Muscle of back (tissue), 11 donors: ENCODE measurements around the gene ESPN. TPM values are rescaled to one million over a fixed set of nuclear protein-coding genes. Genes with fewer than 3 reads are reported as not detected.
A peak's percentile ranks its signal among the peaks of the same experiment; 100 is the strongest.

Experiments
- DNase-seq, 3 donors: peaks; one replicate each; pipeline versions ENCODE4 v3.0.0 to v3.0.0-alpha.2; 2013
- polyA plus RNA-seq, 10 donors: library from polyadenylated mRNA; unstranded; fragments of 120-200 nt; gene quantifications; one replicate each; pipeline ENCODE4 v1.2.1, GENCODE V29; 2013; ENCODE audit not compliant: insufficient read length in 10 of 10

ESPN gene
- polyA plus RNA-seq, 10 donors: 0.35 to 5.0 (median 1.3) TPM

- peak in 1 of 3 donors; percentile 69 for DNase-seq
These were observed 72.8 kb downstream of the ESPN start for GRCh38 chr1:6497215-6497866.

- no peak for DNase-seq
These were observed 73.4 kb downstream of the ESPN start for GRCh38 chr1:6497867-6498575.

GRCh38 chr1:6498576-6499111 lies 74.1 kb downstream of the ESPN start:
- no peak for DNase-seq

- no peak for DNase-seq
These were observed 74.7 kb downstream of the ESPN start for GRCh38 chr1:6499296-6499695.

- DNase-seq: no peak
These were observed 76.1 kb downstream of the ESPN start for GRCh38 chr1:6500544-6501278.

- DNase-seq: no peak
These were observed 76.8 kb downstream of the ESPN start for GRCh38 chr1:6501279-6501813.

GRCh38 chr1:6502000-6502891 lies 77.7 kb downstream of the ESPN start:
- peak; percentile 75 to 85 (median 78) for DNase-seq

GRCh38 chr1:6503884-6504602 lies 79.5 kb downstream of the ESPN start:
- DNase-seq: no peak

GRCh38 chr1:6504887-6505286 lies 80.3 kb downstream of the ESPN start:
- DNase-seq: no peak

GRCh38 chr1:6505367-6506209 lies 81.0 kb downstream of the ESPN start:
- DNase-seq: no peak

GRCh38 chr1:6506210-6507036 lies 81.8 kb downstream of the ESPN start:
- DNase-seq: no peak

GRCh38 chr1:6507037-6507428 lies 82.5 kb downstream of the ESPN start:
- DNase-seq: no peak

GRCh38 chr1:6507461-6507911 lies 82.9 kb downstream of the ESPN start:
- DNase-seq: no peak

GRCh38 chr1:6508154-6508815 lies 83.7 kb downstream of the ESPN start:
- no peak for DNase-seq

- no peak for DNase-seq
These were observed 84.2 kb downstream of the ESPN start for GRCh38 chr1:6508816-6509189.

GRCh38 chr1:6509220-6509918 lies 84.8 kb downstream of the ESPN start:
- DNase-seq: no peak

- DNase-seq: no peak
These were observed 85.3 kb downstream of the ESPN start for GRCh38 chr1:6509919-6510291.
